WTC11 (cell line): Measurements from ENCODE around the gene GABRE. TPM values are rescaled to one million over a fixed set of nuclear protein-coding genes. Genes with fewer than 3 reads are reported as not detected.

Source experiments
- ATAC-seq: fragments of 200-7000 bp; cut with Tn5 transposase; 2 replicates; pipeline ENCODE4 v1.10.0; 2021; ENCODE audit warnings: mild to moderate bottlenecking, moderate library complexity
- CTCF ChIA-PET: fragments of 300-600 bp; sonication (Branson Sonifier 250); formaldehyde crosslinking; loops from one replicate; lab custom pipeline; 2021; ENCODE audit warnings: antibody characterized with exemption; lab: Charles Lee
- POLR2A ChIA-PET: fragments of 350-600 bp; sonication (Branson Sonifier 250); formaldehyde crosslinking; loops from one replicate; lab custom pipeline; 2021; ENCODE audit warnings: antibody characterized with exemption; lab: Charles Lee
- DNase-seq: peaks from one replicate; pipeline ENCODE4 v3.0.0; 2021; ENCODE audit warnings: low spot score
- H3K27ac Mint-ChIP-seq: 2 replicates; pipeline ENCODE4 v1.8.0; 2021; ENCODE audit warnings: mixed read lengths
- H3K27me3 Mint-ChIP-seq: 2 replicates; pipeline ENCODE4 v1.8.0; 2021; ENCODE audit warnings: low read depth, mild to moderate bottlenecking, moderate library complexity, mixed read lengths
- H3K36me3 Mint-ChIP-seq: 2 replicates; pipeline ENCODE4 v1.8.0; 2021; ENCODE audit warnings: mixed read lengths
- H3K4me1 Mint-ChIP-seq: 2 replicates; pipeline ENCODE4 v1.8.0; 2022; ENCODE audit warnings: mixed read lengths
- H3K4me3 Mint-ChIP-seq: 2 replicates; pipeline ENCODE4 v1.8.0; 2021; ENCODE audit warnings: mild to moderate bottlenecking, moderate library complexity, mixed read lengths
- H3K9me3 Mint-ChIP-seq: 2 replicates; pipeline ENCODE4 v1.8.0; 2021; ENCODE audit warnings: mixed read lengths
- AR ChIP-seq: fragments of 250-450 bp; sonication (Bioruptor Pico); IDR thresholded peaks from 2 replicates; pipeline ENCODE4 v1.9.0; 2021; ENCODE audit warnings: mild to moderate bottlenecking
- ATF1 ChIP-seq: sonication (generic); formaldehyde crosslinking; IDR thresholded peaks from 2 replicates; pipeline ENCODE4 v1.8.1; 2023; ENCODE audit warnings: mild to moderate bottlenecking, moderate library complexity, missing genetic modification reagents
- CBFB ChIP-seq: sonication (generic); formaldehyde crosslinking; IDR thresholded peaks from 2 replicates; pipeline ENCODE4 v1.8.1; 2022; ENCODE audit warnings: mild to moderate bottlenecking, low read depth, missing genetic modification reagents
- CREM ChIP-seq: sonication (generic); formaldehyde crosslinking; IDR thresholded peaks from 2 replicates; pipeline ENCODE4 v1.8.1; 2022; ENCODE audit warnings: mild to moderate bottlenecking, missing genetic modification reagents, moderate library complexity
- E2F4 ChIP-seq: sonication (generic); formaldehyde crosslinking; IDR thresholded peaks from 2 replicates; pipeline ENCODE4 v1.8.1; 2022; ENCODE audit warnings: low read depth, mild to moderate bottlenecking, moderate library complexity, missing genetic modification reagents, borderline replicate concordance
- FOXK1 ChIP-seq: sonication (generic); formaldehyde crosslinking; IDR thresholded peaks from 2 replicates; pipeline ENCODE4 v1.8.0; 2022; ENCODE audit warnings: mild to moderate bottlenecking, moderate library complexity, missing genetic modification reagents
- FOXP1 ChIP-seq: sonication (generic); formaldehyde crosslinking; IDR thresholded peaks from 2 replicates; pipeline ENCODE4 v1.8.0; 2022; ENCODE audit warnings: missing genetic modification reagents, mild to moderate bottlenecking, moderate library complexity, borderline replicate concordance
- HMGA2 ChIP-seq: fragments of 250-450 bp; sonication (Bioruptor Pico); IDR thresholded peaks from 2 replicates; pipeline ENCODE4 v1.4.0; 2021; ENCODE audit warnings: mild to moderate bottlenecking, moderate library complexity
- IRF1 ChIP-seq: sonication (generic); formaldehyde crosslinking; IDR thresholded peaks from 2 replicates; pipeline ENCODE4 v1.8.0; 2023; ENCODE audit warnings: missing genetic modification reagents
- JUN ChIP-seq: sonication (generic); formaldehyde crosslinking; IDR thresholded peaks from 2 replicates; pipeline ENCODE4 v1.8.0; 2023; ENCODE audit warnings: mild to moderate bottlenecking, missing genetic modification reagents
- KAT7 ChIP-seq: sonication (generic); formaldehyde crosslinking; IDR thresholded peaks from 2 replicates; pipeline ENCODE4 v1.8.1; 2023; ENCODE audit warnings: missing genetic modification reagents, mild to moderate bottlenecking, borderline replicate concordance
- NFATC4 ChIP-seq: fragments of 250-450 bp; sonication (Bioruptor Pico); IDR thresholded peaks from 2 replicates; pipeline ENCODE4 v1.9.0; 2021; ENCODE audit warnings: mild to moderate bottlenecking
- PRRX2 ChIP-seq: fragments of 250-450 bp; sonication (Bioruptor Pico); IDR thresholded peaks from 2 replicates; pipeline ENCODE4 v1.8.0; 2021; ENCODE audit warnings: mild to moderate bottlenecking
- SP1 ChIP-seq: sonication (generic); formaldehyde crosslinking; conservative IDR thresholded peaks from 2 replicates; pipeline ENCODE4 v1.8.1; 2022; ENCODE audit warnings: missing genetic modification reagents
- TCF7 ChIP-seq: sonication (generic); formaldehyde crosslinking; IDR thresholded peaks from 2 replicates; pipeline ENCODE4 v1.8.0; 2022; ENCODE audit warnings: mild to moderate bottlenecking, low read depth, missing genetic modification reagents, moderate library complexity
- ZNF138 ChIP-seq: sonication (generic); formaldehyde crosslinking; conservative IDR thresholded peaks from 2 replicates; pipeline ENCODE4 v1.8.1; 2022; ENCODE audit warnings: mild to moderate bottlenecking, moderate library complexity, missing genetic modification reagents
- ZSCAN18 ChIP-seq: fragments of 250-450 bp; sonication (Bioruptor Pico); IDR thresholded peaks from 2 replicates; pipeline ENCODE4 v2.1.2; 2022; ENCODE audit warnings: mild to moderate bottlenecking, moderate library complexity
- total RNA-seq: library from RNA; stranded (reverse); gene quantifications from 3 replicates; pipeline ENCODE4 v1.2.3, GENCODE V29; 2021
- TF ChIP-seq, protein P1 (sequence below): sonication (generic); formaldehyde crosslinking; IDR thresholded peaks from 2 replicates; pipeline ENCODE4 v1.8.0; 2022; ENCODE audit warnings: mild to moderate bottlenecking, missing genetic modification reagents
- TF ChIP-seq, protein P2 (sequence below): sonication (generic); formaldehyde crosslinking; IDR thresholded peaks from 2 replicates; pipeline ENCODE4 v1.8.1; 2023; ENCODE audit warnings: mild to moderate bottlenecking, missing genetic modification reagents, moderate library complexity
- TF ChIP-seq, protein P3 (sequence below): sonication (generic); formaldehyde crosslinking; IDR thresholded peaks from 2 replicates; pipeline ENCODE4 v1.8.0; 2023; ENCODE audit warnings: missing genetic modification reagents, mild to moderate bottlenecking, borderline replicate concordance

GABRE gene
- total RNA-seq, 1 experiment from 2014 or later, result 6.5 TPM

DNA sequence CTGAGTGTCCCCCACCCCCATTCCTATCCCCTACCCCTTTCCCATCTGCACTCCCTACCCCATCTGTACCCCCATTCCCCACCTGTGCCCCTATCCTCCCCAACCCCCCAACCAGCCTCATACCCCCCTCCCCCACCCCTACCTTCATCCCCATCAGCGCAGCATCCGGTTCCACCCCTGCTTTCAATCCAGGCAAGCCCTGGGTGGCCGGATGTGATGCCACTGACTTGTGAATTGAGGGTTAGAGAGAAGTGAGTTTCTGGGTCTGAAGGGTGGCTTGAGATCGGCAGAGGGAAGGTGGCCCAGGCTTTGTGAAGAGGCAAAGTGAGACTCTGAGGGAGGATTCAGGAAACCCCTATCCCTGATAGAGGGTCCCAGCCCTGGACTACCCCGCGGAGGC lies 53.9 kb downstream of the GABRE start:
- H3K9me3 Mint-ChIP-seq, result no peaks in the 10 kb centered on the region
- no peaks in the 10 kb centered on the region for H3K36me3 Mint-ChIP-seq
- no peaks in the 10 kb centered on the region for H3K27me3 Mint-ChIP-seq

GRCh38 chrX:151920101-151920500 lies 54.4 kb downstream of the GABRE start:
- POLR2A ChIA-PET, result no interaction called here
- DNase-seq, result no peak
- Mint-ChIP-seq H3K27ac (no peak overlapping the region), H3K4me3 (no peak overlapping the region), H3K36me3 (no peaks in the 10 kb centered on the region), H3K4me1 (no peaks in the 10 kb centered on the region), H3K9me3 (no peaks in the 10 kb centered on the region), H3K27me3 (no peaks in the 10 kb centered on the region)
- no peak for TF ChIP-seq E2F4 (CRISPR knock-in tag)
- no peak for TF ChIP-seq FOXP1 (CRISPR knock-in tag)
- no peak for TF ChIP-seq IRF1 (CRISPR knock-in tag)
- no peak for TF ChIP-seq HMGA2 (CRISPR knock-in tag)
- no peak for TF ChIP-seq TCF7 (CRISPR knock-in tag)
- no peak for TF ChIP-seq CREM
- no peak for TF ChIP-seq ATF1 (CRISPR knock-in tag)
- no peak for TF ChIP-seq AR (CRISPR knock-in tag)
- no peak for TF ChIP-seq SP1 (CRISPR knock-in tag)
- no peak for ATAC-seq
- CTCF ChIA-PET, result no interaction called here

More for the DNA sequence above, 53.9 kb downstream of the GABRE start:
- no peaks in the 10 kb centered on the region for H3K4me1 Mint-ChIP-seq
- no peak for DNase-seq
- no peak for TF ChIP-seq FOXK1
- TF ChIP-seq ZSCAN18 (CRISPR knock-in tag), result no peak
- TF ChIP-seq, protein P1, sequence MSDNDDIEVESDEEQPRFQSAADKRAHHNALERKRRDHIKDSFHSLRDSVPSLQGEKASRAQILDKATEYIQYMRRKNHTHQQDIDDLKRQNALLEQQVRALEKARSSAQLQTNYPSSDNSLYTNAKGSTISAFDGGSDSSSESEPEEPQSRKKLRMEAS, result no peak
- no peak for TF ChIP-seq NFATC4 (CRISPR knock-in tag)
- no peak for TF ChIP-seq ZNF138
- TF ChIP-seq, protein P2, sequence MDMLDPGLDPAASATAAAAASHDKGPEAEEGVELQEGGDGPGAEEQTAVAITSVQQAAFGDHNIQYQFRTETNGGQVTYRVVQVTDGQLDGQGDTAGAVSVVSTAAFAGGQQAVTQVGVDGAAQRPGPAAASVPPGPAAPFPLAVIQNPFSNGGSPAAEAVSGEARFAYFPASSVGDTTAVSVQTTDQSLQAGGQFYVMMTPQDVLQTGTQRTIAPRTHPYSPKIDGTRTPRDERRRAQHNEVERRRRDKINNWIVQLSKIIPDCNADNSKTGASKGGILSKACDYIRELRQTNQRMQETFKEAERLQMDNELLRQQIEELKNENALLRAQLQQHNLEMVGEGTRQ (CRISPR knock-in tag), result no peak
- TF ChIP-seq PRRX2 (CRISPR knock-in tag), result no peak
- no peak for TF ChIP-seq JUN (CRISPR knock-in tag)
- TF ChIP-seq CBFB (CRISPR knock-in tag), result no peak
- no peak for TF ChIP-seq KAT7 (CRISPR knock-in tag)
- TF ChIP-seq, protein P3, sequence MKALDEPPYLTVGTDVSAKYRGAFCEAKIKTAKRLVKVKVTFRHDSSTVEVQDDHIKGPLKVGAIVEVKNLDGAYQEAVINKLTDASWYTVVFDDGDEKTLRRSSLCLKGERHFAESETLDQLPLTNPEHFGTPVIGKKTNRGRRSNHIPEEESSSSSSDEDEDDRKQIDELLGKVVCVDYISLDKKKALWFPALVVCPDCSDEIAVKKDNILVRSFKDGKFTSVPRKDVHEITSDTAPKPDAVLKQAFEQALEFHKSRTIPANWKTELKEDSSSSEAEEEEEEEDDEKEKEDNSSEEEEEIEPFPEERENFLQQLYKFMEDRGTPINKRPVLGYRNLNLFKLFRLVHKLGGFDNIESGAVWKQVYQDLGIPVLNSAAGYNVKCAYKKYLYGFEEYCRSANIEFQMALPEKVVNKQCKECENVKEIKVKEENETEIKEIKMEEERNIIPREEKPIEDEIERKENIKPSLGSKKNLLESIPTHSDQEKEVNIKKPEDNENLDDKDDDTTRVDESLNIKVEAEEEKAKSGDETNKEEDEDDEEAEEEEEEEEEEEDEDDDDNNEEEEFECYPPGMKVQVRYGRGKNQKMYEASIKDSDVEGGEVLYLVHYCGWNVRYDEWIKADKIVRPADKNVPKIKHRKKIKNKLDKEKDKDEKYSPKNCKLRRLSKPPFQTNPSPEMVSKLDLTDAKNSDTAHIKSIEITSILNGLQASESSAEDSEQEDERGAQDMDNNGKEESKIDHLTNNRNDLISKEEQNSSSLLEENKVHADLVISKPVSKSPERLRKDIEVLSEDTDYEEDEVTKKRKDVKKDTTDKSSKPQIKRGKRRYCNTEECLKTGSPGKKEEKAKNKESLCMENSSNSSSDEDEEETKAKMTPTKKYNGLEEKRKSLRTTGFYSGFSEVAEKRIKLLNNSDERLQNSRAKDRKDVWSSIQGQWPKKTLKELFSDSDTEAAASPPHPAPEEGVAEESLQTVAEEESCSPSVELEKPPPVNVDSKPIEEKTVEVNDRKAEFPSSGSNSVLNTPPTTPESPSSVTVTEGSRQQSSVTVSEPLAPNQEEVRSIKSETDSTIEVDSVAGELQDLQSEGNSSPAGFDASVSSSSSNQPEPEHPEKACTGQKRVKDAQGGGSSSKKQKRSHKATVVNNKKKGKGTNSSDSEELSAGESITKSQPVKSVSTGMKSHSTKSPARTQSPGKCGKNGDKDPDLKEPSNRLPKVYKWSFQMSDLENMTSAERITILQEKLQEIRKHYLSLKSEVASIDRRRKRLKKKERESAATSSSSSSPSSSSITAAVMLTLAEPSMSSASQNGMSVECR, result no peak
- TF ChIP-seq, all 79 proteins: peak for 0
- H3K27ac Mint-ChIP-seq, result no peak overlapping the region
- ChIA-PET CTCF (no interaction called here), POLR2A (no interaction called here)
- no peak for ATAC-seq
- H3K4me3 Mint-ChIP-seq, result no peak overlapping the region
